ENCODE results near the gene RPTOR. TPM values are rescaled to one million over a fixed set of nuclear protein-coding genes. Genes with fewer than 3 reads are reported as not detected.
A peak's percentile ranks its signal among the peaks of the same experiment; 100 is the strongest.

RPTOR gene
- total RNA-seq, 1 donor from 2014 or later: 66.7 TPM

GRCh38 chr17:80830020-80830780 is 285.6 kb downstream of the RPTOR start:
- no peak for DNase-seq (ENCODE audit: low spot score)
- intact Hi-C loops (cut with micrococcal nuclease): loop anchor here (5.0 kb wide), 2 partner anchors 153 to 183 kb away; no protein-coding TSS in a partner anchor
- H3K27me3 Mint-ChIP-seq (ENCODE audit: insufficient read depth): no peaks in the 10 kb centered on the region
- H3K4me3 Mint-ChIP-seq: no peak overlapping the region
- peak overlapping the region; percentile 45 for H3K27ac Mint-ChIP-seq
- H3K9me3 Mint-ChIP-seq: no peaks in the 10 kb centered on the region
- H3K36me3 Mint-ChIP-seq (ENCODE audit: low read depth): peaks cover 27% of the 10 kb centered on the region
- H3K4me1 Mint-ChIP-seq (ENCODE audit: low read depth): peaks cover 59% of the 10 kb centered on the region

DNA sequence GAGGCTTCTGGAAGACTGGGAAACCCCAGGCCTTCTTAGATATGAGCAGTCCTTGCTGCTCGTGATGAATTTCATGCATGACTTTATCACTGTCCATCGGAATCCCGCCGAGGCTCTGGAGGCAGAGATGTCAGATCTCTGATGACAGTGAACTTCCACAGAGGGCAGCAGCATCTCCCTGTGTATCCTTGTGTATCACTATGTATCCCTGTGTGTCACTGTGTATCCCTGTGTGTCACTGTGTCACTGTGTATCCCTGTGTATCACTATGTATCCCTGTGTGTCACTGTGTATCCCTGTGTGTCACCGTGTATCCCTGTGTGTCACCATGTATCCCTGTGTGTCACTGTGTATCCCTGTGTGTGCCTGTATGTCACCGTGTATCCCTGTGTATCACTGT is 286.9 kb downstream of the RPTOR start:
- H3K36me3 Mint-ChIP-seq (ENCODE audit: low read depth): peaks cover 32% of the 10 kb centered on the region
- H3K4me3 Mint-ChIP-seq: peak overlapping the region; percentile 38
- H3K27ac Mint-ChIP-seq: peak overlapping the region; percentile 91
- H3K9me3 Mint-ChIP-seq: no peaks in the 10 kb centered on the region
- H3K4me1 Mint-ChIP-seq (ENCODE audit: low read depth): peaks cover 67% of the 10 kb centered on the region
- DNase-seq (ENCODE audit: low spot score): no peak
- intact Hi-C loops (cut with micrococcal nuclease): loop anchor here (5.0 kb wide), 2 partner anchors 154 to 184 kb away; no protein-coding TSS in a partner anchor
- no peaks in the 10 kb centered on the region for H3K27me3 Mint-ChIP-seq (ENCODE audit: insufficient read depth)

DNA sequence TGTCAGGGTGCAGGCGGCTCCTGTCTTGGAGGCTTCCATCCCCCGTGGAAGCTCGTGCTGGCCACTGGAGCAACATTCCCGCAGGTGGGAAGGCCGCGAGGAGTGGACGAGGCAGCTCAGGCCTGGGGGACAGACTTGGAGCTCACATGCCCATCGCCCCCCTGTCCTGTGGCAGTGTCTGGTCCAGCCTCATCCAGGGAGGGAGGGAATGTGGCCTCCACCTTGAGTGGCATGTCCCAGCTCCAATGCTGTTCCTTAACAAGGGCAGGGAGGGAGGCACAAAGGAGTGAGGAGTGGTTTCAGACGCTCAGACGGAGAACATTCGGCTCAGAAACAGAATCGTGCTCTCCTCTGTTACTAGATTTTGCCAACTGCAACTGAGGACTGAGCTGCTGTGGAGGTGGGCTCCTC is 287.6 kb downstream of the RPTOR start:
- intact Hi-C loops (cut with micrococcal nuclease): loop anchor here (1.0 to 5.0 kb wide), 4 partner anchors 35 to 185 kb away; no protein-coding TSS in a partner anchor
- Mint-ChIP-seq H3K27ac (peak overlapping the region; percentile 91), H3K9me3 (no peaks in the 10 kb centered on the region), H3K4me1 (ENCODE audit: low read depth) (peaks cover 60% of the 10 kb centered on the region), H3K36me3 (ENCODE audit: low read depth) (peaks cover 32% of the 10 kb centered on the region), H3K4me3 (peak overlapping the region; percentile 76), H3K27me3 (ENCODE audit: insufficient read depth) (no peaks in the 10 kb centered on the region)
- DNase-seq (ENCODE audit: low spot score): no peak

GRCh38 chr17:80832888-80833583 is 288.4 kb downstream of the RPTOR start:
- no peaks in the 10 kb centered on the region for H3K9me3 Mint-ChIP-seq
- peaks cover 32% of the 10 kb centered on the region for H3K36me3 Mint-ChIP-seq (ENCODE audit: low read depth)
- peak; percentile 84 for DNase-seq (ENCODE audit: low spot score)
- peak overlapping the region; percentile 91 for H3K27ac Mint-ChIP-seq
- H3K27me3 Mint-ChIP-seq (ENCODE audit: insufficient read depth): no peaks in the 10 kb centered on the region
- intact Hi-C loops (cut with micrococcal nuclease): loop anchor here (1.0 to 5.0 kb wide), 9 partner anchors 23 to 228 kb away; no protein-coding TSS in a partner anchor
- H3K4me3 Mint-ChIP-seq: peak overlapping the region; percentile 76
- H3K4me1 Mint-ChIP-seq (ENCODE audit: low read depth): peaks cover 60% of the 10 kb centered on the region

DNA sequence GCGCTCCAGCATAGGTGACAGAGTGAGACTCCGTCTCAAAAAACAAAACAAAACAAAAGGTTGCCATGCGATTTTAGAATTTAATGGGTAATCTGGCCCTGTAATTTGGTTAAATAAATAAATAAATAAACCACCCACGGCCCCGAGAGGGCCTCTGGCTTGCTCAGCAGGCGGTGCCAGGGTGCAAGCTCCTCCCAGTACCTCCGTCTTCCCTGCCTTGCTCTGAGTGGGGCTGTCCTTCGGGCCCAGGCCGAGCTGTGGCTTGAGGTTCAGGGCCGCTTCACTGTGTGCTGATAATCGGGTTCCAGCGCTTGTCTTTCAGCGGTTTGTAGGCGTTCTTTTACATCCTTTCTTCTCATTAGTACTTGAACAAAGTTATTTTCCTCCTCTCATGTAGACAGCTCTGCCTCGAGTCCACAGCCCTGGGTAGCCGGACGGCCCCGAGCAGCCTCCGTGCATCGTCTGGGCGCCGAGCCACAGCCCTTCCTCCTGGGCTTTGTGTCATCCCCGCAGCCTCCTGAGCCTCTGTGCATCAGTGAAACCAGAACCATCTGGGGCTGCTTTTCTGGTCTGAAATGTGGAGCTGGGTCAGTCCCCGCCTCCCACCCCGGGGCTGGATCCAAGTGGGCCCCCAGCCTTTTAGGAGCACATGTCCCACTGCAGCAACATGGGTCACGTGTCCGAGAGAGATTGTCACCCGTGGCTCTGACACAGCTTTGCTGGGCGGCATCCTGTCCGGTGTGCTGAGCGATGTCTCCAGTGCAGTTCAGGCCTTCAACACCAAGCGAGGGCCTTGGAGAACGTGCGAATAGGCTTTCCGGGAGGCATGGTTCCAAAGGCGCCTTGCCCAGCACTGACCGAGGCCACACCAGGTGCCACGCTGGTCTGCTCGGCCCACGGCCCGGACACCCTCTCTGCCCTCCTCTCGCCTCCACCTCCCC is 289.6 kb downstream of the RPTOR start:
- Mint-ChIP-seq H3K27me3 (ENCODE audit: insufficient read depth) (no peaks in the 10 kb centered on the region), H3K27ac (peak overlapping the region; percentile 91), H3K4me1 (ENCODE audit: low read depth) (peaks cover 60% of the 10 kb centered on the region), H3K36me3 (ENCODE audit: low read depth) (peaks cover 35% of the 10 kb centered on the region), H3K4me3 (peak overlapping the region; percentile 33), H3K9me3 (no peaks in the 10 kb centered on the region)
- intact Hi-C loops (cut with micrococcal nuclease): loop anchor here (1.0 to 5.0 kb wide), 8 partner anchors 22 to 229 kb away; no protein-coding TSS in a partner anchor
- DNase-seq (ENCODE audit: low spot score): no peak

DNA sequence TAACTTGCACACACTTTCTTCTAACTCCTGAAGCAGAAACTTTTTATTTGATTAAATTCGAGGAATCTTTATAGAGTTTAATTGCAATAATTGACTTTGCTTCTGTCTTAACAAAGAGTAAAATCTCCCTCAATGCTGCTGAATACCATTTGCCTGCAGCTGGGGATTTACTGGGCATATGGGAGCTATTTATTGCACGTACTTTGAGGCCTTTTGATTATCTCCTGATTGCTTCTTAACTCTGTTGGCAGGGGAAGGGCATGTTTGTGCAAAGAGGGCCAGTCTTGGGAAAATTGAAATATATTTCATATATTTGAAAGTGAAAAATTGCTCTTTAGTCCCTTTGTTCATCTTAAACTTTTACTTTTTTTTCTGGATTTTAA is 290.2 kb downstream of the RPTOR start:
- H3K4me3 Mint-ChIP-seq: no peak overlapping the region
- intact Hi-C loops (cut with micrococcal nuclease): loop anchor here (5.0 kb wide), 2 partner anchors 158 to 188 kb away; no protein-coding TSS in a partner anchor
- peaks cover 55% of the 10 kb centered on the region for H3K4me1 Mint-ChIP-seq (ENCODE audit: low read depth)
- peaks cover 31% of the 10 kb centered on the region for H3K36me3 Mint-ChIP-seq (ENCODE audit: low read depth)
- no peak for DNase-seq (ENCODE audit: low spot score)
- H3K27me3 Mint-ChIP-seq (ENCODE audit: insufficient read depth): no peaks in the 10 kb centered on the region
- H3K27ac Mint-ChIP-seq: peak overlapping the region; percentile 45
- no peaks in the 10 kb centered on the region for H3K9me3 Mint-ChIP-seq

DNA sequence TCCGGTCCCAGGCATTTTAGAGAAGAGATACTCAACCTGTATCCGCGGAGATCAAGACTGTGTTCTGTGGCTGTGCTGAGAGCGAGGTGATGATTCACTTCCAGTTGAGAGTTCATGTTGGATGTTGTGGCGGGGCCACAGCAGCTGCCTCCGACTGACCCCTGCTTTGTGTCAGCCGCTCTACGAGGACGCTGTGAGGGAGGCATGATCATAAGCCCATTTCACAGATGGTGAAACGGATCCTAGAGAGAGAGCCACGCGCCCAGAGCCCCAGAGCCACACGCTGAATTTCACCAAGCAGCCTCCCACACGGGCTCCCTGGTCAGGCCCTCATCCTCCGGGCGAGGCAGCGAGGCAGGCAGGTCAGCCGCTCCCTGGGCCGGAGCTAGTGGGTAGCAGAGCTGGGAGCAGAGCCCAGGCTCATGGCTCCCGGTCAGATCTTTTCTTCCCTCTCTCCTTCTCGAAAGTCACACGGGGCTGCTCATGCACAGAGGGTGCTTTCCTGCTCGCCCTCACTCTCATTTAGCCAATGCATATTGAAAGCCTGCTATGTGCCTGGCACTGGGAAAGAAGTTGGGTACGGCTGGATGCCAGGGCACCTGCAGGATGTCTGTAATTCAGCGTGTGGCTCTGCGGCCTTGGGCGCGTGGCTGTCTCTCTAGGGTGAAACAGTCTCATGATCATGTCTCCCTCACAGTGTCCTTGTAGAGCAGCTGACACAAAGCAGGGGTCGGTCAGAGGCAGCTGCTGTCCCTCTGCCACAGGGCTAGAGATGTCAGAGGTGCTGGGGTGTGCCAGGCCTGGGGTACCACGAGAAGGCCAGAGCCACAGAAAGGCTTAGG is 291.4 kb downstream of the RPTOR start:
- DNase-seq (ENCODE audit: low spot score): no peak
- no peaks in the 10 kb centered on the region for H3K27me3 Mint-ChIP-seq (ENCODE audit: insufficient read depth)
- peaks cover 23% of the 10 kb centered on the region for H3K36me3 Mint-ChIP-seq (ENCODE audit: low read depth)
- peaks cover 46% of the 10 kb centered on the region for H3K4me1 Mint-ChIP-seq (ENCODE audit: low read depth)
- intact Hi-C loops (cut with micrococcal nuclease): no loop called here
- no peaks in the 10 kb centered on the region for H3K9me3 Mint-ChIP-seq
- peak overlapping the region; percentile 31 for H3K27ac Mint-ChIP-seq
- H3K4me3 Mint-ChIP-seq: no peak overlapping the region

GRCh38 chr17:80836658-80836965 is 292.0 kb downstream of the RPTOR start:
- peaks cover 19% of the 10 kb centered on the region for H3K36me3 Mint-ChIP-seq (ENCODE audit: low read depth)
- H3K4me1 Mint-ChIP-seq (ENCODE audit: low read depth): peaks cover 41% of the 10 kb centered on the region
- DNase-seq (ENCODE audit: low spot score): no peak
- no peaks in the 10 kb centered on the region for H3K9me3 Mint-ChIP-seq
- H3K27me3 Mint-ChIP-seq (ENCODE audit: insufficient read depth): no peaks in the 10 kb centered on the region
- intact Hi-C loops (cut with micrococcal nuclease): no loop called here
- H3K4me3 Mint-ChIP-seq: no peak overlapping the region
- peak overlapping the region; percentile 25 for H3K27ac Mint-ChIP-seq

- Mint-ChIP-seq H3K36me3 (ENCODE audit: low read depth) (peaks cover 17% of the 10 kb centered on the region), H3K4me3 (no peak overlapping the region), H3K4me1 (ENCODE audit: low read depth) (peaks cover 36% of the 10 kb centered on the region), H3K9me3 (no peaks in the 10 kb centered on the region), H3K27ac (peak overlapping the region; percentile 25), H3K27me3 (ENCODE audit: insufficient read depth) (no peaks in the 10 kb centered on the region)
- no peak for DNase-seq (ENCODE audit: low spot score)
- intact Hi-C loops (cut with micrococcal nuclease): no loop called here
Observed at GRCh38 chr17:80836971-80837481, 292.4 kb downstream of the RPTOR start.

- intact Hi-C loops (cut with micrococcal nuclease): no loop called here
- no peak for DNase-seq (ENCODE audit: low spot score)
Observed at GRCh38 chr17:80837711-80838110, 293.1 kb downstream of the RPTOR start.

GRCh38 chr17:80838311-80839025 is 293.8 kb downstream of the RPTOR start:
- no peak for DNase-seq (ENCODE audit: low spot score)
- no peaks in the 10 kb centered on the region for H3K27me3 Mint-ChIP-seq (ENCODE audit: insufficient read depth)
- H3K4me3 Mint-ChIP-seq: no peak overlapping the region
- H3K36me3 Mint-ChIP-seq (ENCODE audit: low read depth): peaks cover 24% of the 10 kb centered on the region
- H3K4me1 Mint-ChIP-seq (ENCODE audit: low read depth): peaks cover 22% of the 10 kb centered on the region
- intact Hi-C loops (cut with micrococcal nuclease): no loop called here
- H3K9me3 Mint-ChIP-seq: no peaks in the 10 kb centered on the region
- no peak overlapping the region for H3K27ac Mint-ChIP-seq

More at GRCh38 chr17:80837711-80838110, 293.1 kb downstream of the RPTOR start:
- H3K9me3 Mint-ChIP-seq: no peaks in the 10 kb centered on the region
- no peak overlapping the region for H3K27ac Mint-ChIP-seq
- no peak overlapping the region for H3K4me3 Mint-ChIP-seq
- peaks cover 22% of the 10 kb centered on the region for H3K36me3 Mint-ChIP-seq (ENCODE audit: low read depth)
- no peaks in the 10 kb centered on the region for H3K27me3 Mint-ChIP-seq (ENCODE audit: insufficient read depth)
- peaks cover 30% of the 10 kb centered on the region for H3K4me1 Mint-ChIP-seq (ENCODE audit: low read depth)

All from activated T-helper 1 cell treated with anti-CD3 and anti-CD28 coated beads, Interleukin-12 subunit alpha, Interleukin-12 subunit beta, Interleukin-2, Interleukin-4 antibody, amounts not matched to agents 30 ng/mL and 10 ng/mL and 1 ng/mL, durations not matched to agents 14 hours and 24 hours and 36 hours (primary cell).